ENCODE data around the gene TYW1B. TPM values are rescaled to one million over a fixed set of nuclear protein-coding genes. Genes with fewer than 3 reads are reported as not detected.
"Not testable (repeated sequence)": the region's sequence is repeated elsewhere in the genome, so short reads cannot be mapped to it uniquely, and the experiment has no call there.

TYW1B gene
- total RNA-seq, 1 donor from 2014 or later, result 4.8 TPM

DNA sequence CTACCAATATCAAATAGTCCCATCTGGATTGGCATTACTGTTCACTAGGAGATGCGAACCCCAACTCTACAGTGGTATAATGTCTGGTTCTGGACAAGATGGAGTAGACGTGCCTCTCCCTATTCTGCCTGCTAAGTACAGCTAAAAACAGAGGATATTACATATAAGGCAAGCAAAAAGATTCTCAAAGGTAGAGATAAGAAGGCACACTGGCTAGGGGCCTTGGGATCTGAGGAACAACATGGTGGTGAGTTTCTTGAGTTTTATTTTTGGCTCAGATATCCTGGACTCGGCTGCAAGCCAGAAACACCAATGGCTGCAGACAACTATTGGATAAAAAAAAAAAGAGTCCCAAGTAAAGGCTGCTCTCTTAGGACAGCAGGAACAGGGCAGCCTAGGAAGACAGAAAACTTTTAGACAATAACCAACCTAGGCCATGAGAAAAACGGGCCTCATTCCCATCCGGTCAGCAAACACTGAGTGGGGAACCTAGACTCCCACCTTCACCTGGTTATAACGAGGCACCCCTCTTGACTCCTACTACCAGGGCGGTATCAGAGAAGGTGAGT is 222.1 kb downstream of the TYW1B start:
- intact Hi-C loops (cut with DNase I); DNase-seq (ENCODE audit: low spot score); ATAC-seq: not testable (repeated sequence)

- ATAC-seq; intact Hi-C loops (cut with DNase I); DNase-seq (ENCODE audit: low spot score): not testable (repeated sequence)
Measured at GRCh38 chr7:72604771-72605611, 223.0 kb downstream of the TYW1B start.

DNA sequence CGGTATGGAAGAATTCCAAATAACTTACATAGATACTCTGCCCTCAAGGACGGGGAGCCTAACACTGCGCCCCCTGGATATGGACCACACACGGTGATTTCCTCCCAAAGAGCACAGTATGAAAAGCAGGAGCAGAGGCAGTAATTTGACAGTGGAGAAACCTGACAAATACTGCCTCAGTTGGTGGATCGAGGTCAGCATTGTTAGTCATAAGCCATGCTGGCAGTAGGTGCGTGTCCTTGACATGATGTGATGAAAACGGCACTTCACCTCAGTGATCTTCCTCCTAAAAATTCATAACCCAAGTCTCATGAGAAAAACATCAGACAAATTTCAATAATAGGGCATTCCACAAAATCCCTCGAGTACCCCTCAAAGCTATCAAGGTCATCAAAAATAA is 224.5 kb downstream of the TYW1B start:
- DNase-seq (ENCODE audit: low spot score); intact Hi-C loops (cut with DNase I); ATAC-seq: not testable (repeated sequence)

DNA sequence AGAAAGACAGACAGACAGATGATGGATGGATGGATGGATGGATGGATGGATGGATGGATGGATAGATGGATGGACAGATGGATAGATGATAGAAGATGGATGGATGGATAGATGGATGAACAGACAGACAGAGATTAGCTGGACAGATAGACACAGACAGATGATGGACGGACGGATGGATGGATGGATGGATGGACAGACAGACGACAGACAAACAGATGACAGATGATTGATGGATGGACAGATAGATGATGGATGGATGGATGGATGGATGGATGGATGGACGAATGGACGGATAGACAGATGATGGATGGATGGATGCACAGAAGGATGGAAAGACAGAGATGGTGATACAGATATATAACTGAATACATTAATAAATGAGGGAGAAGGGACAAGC is 224.9 kb downstream of the TYW1B start:
- intact Hi-C loops (cut with DNase I), result no loop called here
- ATAC-seq (no peak), DNase-seq (ENCODE audit: low spot score) (no peak)

DNA sequence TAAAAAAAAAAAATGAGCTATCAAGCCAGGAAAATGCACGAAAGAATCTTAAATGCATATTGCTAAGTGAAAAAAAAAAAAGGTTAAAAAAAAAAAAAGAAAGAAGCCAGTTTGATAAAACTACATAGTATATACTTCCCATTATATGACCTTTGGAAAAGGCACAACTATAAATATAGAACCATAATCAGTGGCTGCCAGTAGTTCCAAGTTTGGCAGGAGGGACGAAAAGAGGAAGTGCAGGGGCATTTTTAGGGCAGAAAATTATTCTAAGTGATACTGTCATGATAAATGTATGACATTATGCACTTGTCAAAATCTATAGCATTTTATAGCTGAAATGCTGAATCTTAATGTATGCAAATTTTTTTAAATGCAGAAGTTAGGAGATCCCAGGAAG is 226.3 kb downstream of the TYW1B start:
- DNase-seq (ENCODE audit: low spot score); intact Hi-C loops (cut with DNase I); ATAC-seq: not testable (repeated sequence)

DNA sequence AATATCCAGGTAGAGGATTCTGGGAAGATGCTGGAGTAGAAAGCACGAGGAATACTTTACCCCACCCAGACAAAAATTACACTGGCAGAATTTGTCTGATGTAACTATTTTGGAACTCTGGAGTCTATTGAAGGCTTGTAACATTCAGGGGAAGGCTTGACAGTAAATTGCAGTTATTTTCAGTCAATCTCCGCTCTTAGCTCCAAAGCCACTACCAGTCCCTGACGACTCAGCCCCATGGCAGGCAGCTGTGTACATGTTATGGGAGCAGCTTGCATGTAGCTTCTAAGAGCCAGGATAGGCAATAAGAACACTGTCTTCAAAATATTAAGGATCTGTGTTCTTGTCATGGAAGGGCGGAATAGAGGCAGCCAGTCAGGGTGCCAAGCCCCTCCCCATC is 238.0 kb downstream of the TYW1B start:
- ATAC-seq; intact Hi-C loops (cut with DNase I); DNase-seq (ENCODE audit: low spot score): not testable (repeated sequence)

GRCh38 chr7:72587267-72587666 is 240.7 kb downstream of the TYW1B start:
- intact Hi-C loops (cut with DNase I); DNase-seq (ENCODE audit: low spot score); ATAC-seq: not testable (repeated sequence)

GRCh38 chr7:72584576-72584975 is 243.4 kb downstream of the TYW1B start:
- intact Hi-C loops (cut with DNase I); DNase-seq (ENCODE audit: low spot score); ATAC-seq: not testable (repeated sequence)

DNA sequence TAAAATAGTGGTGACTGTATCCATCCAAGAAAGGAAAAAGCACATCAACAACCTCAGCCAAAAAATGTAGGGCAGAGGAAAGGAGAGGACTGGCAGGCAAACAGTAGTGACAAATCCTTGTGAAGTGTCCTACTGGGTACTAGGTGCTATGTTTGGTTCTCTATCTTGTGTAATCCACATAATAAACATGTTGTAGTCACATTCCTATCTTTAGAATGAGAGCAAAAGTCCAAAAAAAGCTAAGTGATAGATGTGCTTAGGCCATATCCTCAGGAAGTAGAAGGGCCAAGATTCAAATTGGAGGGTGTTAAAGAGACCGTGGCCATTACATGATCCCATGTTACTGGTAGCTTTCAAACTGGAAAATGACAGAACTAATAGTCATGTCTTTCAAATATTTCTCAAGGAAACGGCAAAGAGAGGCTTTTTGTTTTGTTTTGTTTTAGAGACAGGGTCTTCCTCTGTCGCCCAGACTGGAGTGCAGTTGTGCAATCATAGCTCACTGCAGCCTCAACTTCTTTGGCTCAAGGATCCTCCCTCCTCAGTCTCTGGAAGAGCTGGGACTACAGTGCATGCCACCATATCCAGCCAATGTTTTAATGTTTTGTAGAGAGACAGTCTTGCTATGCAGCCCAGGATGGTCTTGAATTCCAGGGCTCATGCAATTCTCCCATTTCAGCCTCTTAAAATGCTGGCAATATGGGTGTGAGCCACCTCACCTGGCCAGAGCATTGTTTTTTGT is 244.2 kb downstream of the TYW1B start:
- DNase-seq (ENCODE audit: low spot score); ATAC-seq; intact Hi-C loops (cut with DNase I): not testable (repeated sequence)

DNA sequence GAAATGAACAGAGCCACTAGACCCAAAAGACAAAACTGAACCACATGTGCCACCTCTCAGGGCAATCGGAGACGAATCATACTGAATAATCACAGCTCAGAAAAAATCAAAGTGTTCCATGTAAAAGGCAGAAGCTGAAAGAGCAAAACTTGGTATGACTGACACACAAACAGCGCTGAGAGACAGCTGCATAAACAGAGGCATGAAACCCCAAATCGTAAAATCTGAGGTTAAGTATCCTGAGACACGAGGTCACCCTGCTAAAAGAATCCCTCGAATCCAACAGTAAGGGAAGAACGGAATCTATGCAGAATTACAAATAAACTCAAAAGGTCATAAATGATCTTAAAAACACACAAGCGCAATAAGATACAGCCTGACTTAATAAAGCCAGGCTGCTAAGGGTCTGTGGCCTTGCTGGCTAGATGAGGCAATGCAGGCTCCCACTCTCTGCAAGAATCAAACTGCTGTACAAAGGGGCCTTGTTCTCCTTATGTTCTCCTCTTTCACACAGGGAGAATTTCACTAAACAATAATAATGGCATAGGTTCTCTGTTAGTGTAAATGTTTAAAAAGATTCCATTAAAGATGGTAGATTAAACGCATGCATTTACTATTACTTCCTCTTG is 247.7 kb downstream of the TYW1B start:
- intact Hi-C loops (cut with DNase I); DNase-seq (ENCODE audit: low spot score): not testable (repeated sequence)
- peak; percentile 94 for ATAC-seq

- intact Hi-C loops (cut with DNase I), result no loop called here
- DNase-seq (ENCODE audit: low spot score), result no peak
- ATAC-seq, result no peak
Measured at GRCh38 chr7:72577107-72577506, 250.9 kb downstream of the TYW1B start.

- ATAC-seq; intact Hi-C loops (cut with DNase I); DNase-seq (ENCODE audit: low spot score): not testable (repeated sequence)
Measured at GRCh38 chr7:72561988-72562387, 266.0 kb downstream of the TYW1B start.

- intact Hi-C loops (cut with DNase I); ATAC-seq; DNase-seq (ENCODE audit: low spot score): not testable (repeated sequence)
Measured at GRCh38 chr7:72559546-72559945, 268.5 kb downstream of the TYW1B start.

GRCh38 chr7:72556733-72557132 is 271.3 kb downstream of the TYW1B start:
- DNase-seq (ENCODE audit: low spot score); intact Hi-C loops (cut with DNase I); ATAC-seq: not testable (repeated sequence)

- ATAC-seq; DNase-seq (ENCODE audit: low spot score); intact Hi-C loops (cut with DNase I): not testable (repeated sequence)
Measured at GRCh38 chr7:72555238-72555637, 272.8 kb downstream of the TYW1B start.

- DNase-seq (ENCODE audit: low spot score); ATAC-seq; intact Hi-C loops (cut with DNase I): not testable (repeated sequence)
Measured at GRCh38 chr7:72554401-72554800, 273.6 kb downstream of the TYW1B start.

DNA sequence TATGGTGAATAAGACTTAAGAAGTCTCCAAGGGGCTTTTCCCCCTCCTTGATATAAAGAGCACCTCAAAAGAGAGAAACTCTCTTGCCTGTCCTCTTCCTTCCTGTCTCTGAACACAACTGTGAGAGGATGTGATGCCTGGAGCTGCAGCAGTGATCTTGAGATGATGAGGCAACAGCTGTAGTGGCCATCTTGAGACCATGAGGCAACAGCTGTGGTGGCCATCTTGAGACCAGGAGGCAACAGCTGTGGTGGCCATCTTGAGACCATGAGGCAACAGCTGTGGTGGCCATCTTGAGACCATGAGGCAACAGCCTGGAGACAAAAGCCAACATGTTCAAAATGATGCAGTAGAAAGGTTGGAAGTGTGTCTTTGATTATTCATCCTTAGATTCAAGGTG is 277.5 kb downstream of the TYW1B start:
- ATAC-seq; intact Hi-C loops (cut with DNase I); DNase-seq (ENCODE audit: low spot score): not testable (repeated sequence)

DNA sequence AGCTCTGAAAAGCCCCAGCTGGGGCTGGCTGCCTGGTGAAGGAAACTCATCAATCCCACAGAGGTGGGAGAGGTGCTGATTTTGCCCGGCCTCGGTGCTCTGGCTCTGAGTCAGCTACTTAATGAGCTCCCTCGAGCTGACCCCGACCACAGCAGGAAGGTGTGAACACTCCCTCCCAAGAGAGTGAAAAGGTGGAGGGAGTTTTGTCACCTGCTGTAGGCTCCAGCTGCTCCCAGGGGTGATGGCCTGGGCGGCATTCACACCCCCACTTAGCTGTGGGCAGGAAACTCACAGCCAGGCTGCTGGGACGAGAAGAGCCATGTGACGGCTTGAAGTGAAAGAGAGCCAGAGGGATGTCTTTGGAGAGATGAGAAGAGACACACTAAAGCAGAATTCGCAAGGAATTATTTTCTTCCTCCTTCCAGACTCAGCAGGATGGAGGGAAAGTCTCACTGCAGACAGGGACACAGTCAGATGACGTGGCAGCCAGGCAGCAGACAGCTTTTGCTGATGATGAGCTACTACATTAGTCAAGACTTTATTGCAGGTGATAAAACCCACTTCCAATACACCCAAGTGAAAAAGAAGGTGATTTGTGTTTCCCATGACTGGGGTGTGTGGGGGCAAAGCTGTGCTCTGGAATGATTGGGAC is 281.3 kb downstream of the TYW1B start:
- intact Hi-C loops (cut with DNase I); ATAC-seq; DNase-seq (ENCODE audit: low spot score): not testable (repeated sequence)
